Measurements from ENCODE around the gene ALOXE3. TPM values are rescaled to one million over a fixed set of nuclear protein-coding genes. Genes with fewer than 3 reads are reported as not detected.

ALOXE3 gene
- total RNA-seq, 2 donors from 2014 or later, result not detected

DNA sequence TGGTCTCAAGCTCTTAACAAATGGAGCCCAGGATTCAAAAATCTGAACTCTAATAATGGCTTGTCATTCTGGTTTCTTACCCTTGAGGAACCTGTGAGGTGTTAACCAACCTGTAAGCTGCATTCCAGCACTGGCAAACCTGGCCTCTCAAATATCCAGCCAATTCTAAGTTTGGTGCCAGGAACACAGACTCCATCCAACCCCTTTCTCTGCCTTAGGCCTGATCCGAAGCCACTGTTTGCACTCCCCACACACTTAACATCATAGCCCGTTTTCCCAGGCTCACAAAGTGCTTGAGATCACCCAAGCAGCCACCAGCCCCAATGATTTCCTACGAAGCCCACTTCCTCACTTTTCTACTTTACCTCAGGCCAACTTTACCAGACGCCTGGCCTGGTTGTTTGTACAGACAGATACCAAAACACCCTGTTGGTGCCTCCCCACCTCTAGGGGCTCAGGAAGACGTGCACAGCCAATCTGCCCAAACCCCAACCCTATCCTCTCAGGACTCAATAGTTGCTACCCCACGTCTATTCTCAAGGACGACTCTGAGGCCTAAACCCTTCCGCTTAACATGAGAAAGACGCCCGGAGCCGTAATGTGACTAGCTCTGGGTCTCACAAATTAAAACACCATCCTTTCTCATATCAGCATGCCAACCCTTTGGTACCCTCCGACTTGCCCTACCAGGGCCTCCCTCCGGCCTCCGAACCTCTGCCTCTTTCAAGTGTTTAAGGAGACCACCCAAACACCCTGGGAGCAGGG is 37.1 kb upstream of the ALOXE3 start:
- intact Hi-C loops (cut with DNase I), result no loop called here
- DNase-seq (ENCODE audit: low spot score), result no peak

DNA sequence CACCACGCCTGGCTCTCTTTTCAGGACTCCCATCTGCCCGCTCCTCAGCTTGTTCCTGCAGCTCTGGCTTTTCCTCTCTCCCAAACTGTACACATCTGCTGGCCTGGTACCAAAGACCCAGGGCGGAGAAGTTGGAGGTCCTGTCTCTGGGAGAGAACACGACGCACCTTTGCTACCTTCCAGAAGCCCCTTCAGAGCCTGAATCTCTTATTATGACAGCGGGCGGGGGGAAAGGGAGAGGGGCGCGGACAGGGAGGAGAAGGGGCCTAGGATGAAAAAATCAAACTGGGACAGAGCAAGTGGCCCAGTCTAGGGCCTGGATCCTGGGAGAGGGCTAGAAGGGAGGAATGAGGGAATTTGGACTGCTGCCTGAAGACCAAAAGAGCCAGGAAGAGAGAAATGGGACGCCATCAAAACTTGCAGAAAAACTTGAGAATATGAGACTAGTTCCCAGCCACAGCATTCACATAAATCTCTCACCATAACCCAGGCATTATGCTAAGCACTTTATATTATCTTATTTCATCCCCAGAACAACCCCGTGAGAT is 36.4 kb upstream of the ALOXE3 start:
- DNase-seq (ENCODE audit: low spot score), result no peak
- intact Hi-C loops (cut with DNase I), result no loop called here

DNA sequence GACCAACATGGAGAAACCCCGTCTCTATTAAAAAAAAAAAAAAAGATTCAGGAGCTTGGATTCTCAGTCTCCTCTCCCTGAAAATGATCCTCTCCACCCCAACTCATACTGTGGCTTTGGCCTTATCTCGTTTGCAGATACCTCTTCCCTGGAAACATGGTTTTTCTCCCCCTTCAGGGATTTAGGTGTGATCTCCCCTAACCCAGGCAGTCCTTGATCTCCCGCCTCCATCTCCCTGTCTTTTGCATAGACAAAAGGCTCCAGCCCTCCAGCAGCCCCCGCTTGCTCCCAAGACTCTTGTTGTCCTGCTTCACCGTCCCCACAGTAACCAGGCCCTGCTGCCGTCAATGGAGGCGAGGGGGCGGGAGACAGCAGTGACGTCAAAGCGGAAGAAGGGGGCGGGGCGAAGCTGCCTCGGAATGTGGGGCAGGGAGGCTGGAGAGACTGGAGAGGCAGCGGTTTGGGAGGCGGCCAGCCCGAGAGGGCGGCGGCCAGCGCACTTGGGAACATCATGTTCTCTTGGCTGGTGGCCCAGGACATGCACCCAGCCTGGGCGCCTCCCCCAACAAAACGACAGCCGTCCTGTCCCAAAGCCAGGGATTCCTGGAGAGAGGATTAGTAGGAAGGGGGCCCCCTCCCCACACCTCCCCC is 35.8 kb upstream of the ALOXE3 start:
- DNase-seq (ENCODE audit: low spot score), result peak; percentile 100
- intact Hi-C loops (cut with DNase I), result no loop called here

GRCh38 chr17:8153525-8153956 is 35.2 kb upstream of the ALOXE3 start:
- intact Hi-C loops (cut with DNase I), result no loop called here
- peak; percentile 95 for DNase-seq (ENCODE audit: low spot score)

DNA sequence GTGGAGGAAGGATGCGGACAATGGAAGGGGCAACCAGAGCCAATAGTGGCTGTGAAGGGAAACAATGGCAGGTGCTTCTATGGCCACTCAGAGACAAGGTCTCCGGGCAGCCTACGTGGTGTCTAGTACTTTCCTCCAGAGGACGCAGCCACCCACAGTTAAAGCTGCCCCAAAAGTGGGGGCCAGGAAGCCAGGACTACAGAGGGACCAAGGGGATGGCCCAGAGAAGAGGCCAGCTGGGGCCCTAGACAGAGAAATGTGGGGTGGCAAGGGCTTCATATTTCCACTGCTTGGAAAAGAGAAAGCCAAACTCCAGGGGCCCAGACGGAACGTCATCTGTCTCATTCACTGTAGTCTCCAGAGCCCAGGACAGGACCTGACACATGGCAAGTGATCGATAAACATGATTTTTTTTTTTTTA is 34.7 kb upstream of the ALOXE3 start:
- no peak for DNase-seq (ENCODE audit: low spot score)
- intact Hi-C loops (cut with DNase I), result no loop called here

DNA sequence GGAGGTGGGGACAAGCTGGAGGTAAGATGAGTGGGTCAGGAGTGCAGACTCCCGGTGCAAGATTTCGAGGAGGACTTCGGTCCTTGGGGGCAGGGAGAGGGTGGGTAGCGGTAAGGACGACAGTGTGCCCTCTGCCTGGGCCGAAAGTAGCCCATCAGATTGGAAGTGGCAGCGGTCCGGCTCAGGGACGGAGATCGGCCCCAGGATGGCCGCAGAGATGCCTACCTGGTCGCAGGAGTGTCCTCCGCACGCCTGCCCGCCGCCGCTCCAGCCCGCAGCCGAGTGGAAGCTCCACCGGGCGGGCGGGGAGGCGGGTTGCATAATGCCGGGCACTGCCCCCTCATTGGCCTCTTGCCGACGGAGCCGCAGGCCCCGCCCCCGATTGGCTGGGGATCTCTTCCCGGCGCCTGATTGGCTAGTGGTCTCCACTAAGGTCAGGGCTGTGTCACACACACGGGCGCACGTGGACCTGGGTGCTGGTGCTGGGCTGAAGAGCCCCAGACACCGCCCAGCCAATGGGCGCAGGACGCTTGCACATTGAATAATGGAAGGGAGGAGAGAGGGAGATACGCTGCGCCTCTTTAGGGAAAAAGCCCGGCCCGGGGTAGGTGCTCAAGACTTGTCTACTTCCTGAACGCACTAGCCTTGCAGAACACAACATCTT is 33.9 kb upstream of the ALOXE3 start, which contains the start of gene PER1:
Gene PER1, minus strand, starts transcription at position 293 of the 664 bp plus-strand sequence. CDS start 1,698 bp downstream, outside the sequence.
- intact Hi-C loops (cut with DNase I), result no loop called here
- peak; percentile 99 for DNase-seq (ENCODE audit: low spot score)

- intact Hi-C loops (cut with DNase I), result no loop called here
- peak; percentile 97 for DNase-seq (ENCODE audit: low spot score)
Observed at GRCh38 chr17:8151641-8152111, 33.4 kb upstream of the ALOXE3 start.

DNA sequence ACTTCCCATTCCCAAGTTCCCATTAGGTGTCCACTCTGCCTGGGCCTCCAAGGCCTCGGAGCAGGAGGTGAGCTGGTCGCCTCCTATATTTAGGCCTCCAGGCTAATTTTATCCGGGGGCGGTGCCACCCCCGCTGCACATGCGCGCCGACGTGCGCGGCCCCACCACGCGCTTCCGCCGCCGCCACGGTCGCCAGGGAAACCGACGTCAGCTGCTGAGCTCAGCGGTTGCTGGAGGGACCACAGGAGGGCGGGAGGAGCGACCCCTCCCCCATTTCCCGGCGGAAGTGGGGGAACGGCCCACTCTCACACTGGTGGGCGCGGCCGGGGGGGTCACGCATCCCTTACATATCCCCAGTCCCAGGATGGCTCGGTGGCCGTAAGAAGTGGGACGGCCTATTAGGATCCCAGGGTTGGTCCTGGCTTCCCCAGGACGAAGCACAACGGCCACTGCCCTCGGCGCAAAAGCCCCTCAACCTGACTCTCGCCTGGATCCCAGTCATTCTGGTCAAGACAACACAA is 32.9 kb upstream of the ALOXE3 start:
- peak; percentile 99 for DNase-seq (ENCODE audit: low spot score)
- intact Hi-C loops (cut with DNase I), result no loop called here

DNA sequence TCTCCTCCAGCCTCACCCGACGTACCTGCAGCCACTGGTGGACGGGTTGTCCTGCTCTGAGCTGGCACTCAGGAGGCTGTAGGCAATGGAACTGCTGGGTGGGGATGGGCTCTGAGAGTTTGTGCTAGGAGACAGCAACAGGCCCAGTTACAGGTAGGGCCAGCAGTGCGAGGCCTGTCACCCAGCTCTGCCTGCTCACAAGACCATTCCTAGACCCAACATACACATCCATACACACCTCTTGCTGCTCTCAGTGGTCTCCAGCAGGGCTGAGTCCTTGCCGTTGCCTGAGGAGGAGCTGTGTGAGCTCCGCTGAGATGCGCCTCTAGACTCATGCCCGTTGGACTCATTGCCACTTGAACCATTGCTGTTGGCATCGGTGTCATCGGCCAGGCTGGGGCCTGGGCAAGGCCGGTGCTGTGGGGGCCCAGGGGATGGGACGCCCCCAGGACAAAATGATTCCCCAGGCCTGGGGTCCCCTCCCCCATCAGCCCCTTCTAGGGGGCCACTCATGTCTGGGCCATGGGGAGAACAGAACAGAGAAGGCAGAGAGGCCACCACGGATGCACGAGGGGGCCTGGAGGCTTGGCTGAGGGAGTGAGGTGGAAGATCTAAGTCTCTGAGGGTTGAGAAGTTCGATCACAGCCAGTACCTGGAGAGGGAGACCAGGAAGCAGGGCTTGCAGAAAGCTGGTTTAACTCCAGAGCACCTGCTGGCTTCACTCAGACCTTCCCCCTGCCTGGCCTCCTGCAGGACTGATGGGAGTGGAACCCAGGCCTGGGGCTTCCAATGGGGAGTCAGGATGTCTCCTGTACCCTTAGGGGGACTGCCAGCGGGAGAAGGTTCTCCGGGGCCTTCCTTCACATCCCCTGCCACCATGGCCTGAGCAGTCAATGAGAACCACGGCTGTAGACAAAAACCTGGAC is 32.1 kb upstream of the ALOXE3 start:
- intact Hi-C loops (cut with DNase I), result no loop called here
- no peak for DNase-seq (ENCODE audit: low spot score)

- DNase-seq (ENCODE audit: low spot score), result peak; percentile 79
- intact Hi-C loops (cut with DNase I), result loop anchor here in 1 of 2 donors (5.0 kb wide), 1 partner anchor 917 kb away; the partner anchor contains the start of gene DVL2
Observed at GRCh38 chr17:8149419-8150193, 31.3 kb upstream of the ALOXE3 start.

DNA sequence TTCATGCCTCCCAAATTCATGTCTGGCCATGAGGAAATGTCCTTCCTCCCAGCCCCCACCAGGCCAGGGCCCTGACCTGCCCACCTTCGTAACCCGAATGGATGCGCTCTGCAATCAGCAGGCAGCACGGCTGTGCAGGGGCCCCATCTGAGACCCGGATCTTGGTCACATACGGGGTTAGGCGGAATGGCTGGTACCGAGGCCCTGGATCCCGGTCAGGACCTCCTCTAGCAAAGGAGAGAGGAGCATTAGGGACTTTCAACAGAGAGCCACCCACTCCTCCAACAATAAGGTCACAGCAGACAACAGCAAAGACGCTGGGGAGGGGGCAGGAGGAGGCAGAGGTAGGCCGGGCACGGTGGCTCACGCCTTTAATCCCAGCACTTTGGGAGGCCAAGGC is 30.2 kb upstream of the ALOXE3 start:
- DNase-seq (ENCODE audit: low spot score), result no peak
- intact Hi-C loops (cut with DNase I), result loop anchor here in 1 of 2 donors (5.0 kb wide), 1 partner anchor 916 kb away; the partner anchor contains the start of gene DVL2

DNA sequence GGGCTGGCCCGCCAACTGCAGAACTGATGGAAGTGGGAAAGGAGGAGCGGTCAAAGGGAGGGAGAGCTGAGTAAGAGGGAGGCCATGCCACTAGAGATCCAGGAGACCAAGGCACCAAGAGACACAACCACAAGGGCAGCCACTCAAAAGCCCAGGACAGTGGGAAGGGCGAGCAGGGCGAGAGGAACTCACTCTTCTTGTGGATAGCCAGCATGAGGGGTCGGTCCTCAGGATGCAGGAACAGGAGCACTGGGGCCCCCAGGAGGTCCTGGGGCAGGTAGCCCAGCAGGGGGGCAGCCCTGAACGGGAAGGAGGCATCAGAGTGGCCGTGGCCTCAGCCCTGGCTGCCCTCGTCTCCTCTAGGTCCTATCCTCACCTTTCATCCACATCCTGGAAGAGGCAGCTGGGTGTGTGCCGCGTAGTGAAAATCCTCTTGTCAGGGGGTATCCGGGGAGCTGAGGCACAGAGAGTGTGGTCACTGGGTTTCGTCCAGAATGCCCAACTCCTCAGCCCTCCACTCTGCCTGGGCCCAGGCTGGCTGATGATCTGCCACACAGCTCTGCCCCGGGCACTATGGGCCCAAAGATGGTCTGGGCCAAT is 29.6 kb upstream of the ALOXE3 start:
- intact Hi-C loops (cut with DNase I), result loop anchor here in 1 of 2 donors (5.0 kb wide), 1 partner anchor 916 kb away; the partner anchor contains the start of gene DVL2
- no peak for DNase-seq (ENCODE audit: low spot score)

- intact Hi-C loops (cut with DNase I), result loop anchor here in 1 of 2 donors (5.0 kb wide), 1 partner anchor 915 kb away; the partner anchor contains the start of gene DVL2
- DNase-seq (ENCODE audit: low spot score), result peak; percentile 81
Observed at GRCh38 chr17:8147141-8147804, 29.0 kb upstream of the ALOXE3 start.

DNA sequence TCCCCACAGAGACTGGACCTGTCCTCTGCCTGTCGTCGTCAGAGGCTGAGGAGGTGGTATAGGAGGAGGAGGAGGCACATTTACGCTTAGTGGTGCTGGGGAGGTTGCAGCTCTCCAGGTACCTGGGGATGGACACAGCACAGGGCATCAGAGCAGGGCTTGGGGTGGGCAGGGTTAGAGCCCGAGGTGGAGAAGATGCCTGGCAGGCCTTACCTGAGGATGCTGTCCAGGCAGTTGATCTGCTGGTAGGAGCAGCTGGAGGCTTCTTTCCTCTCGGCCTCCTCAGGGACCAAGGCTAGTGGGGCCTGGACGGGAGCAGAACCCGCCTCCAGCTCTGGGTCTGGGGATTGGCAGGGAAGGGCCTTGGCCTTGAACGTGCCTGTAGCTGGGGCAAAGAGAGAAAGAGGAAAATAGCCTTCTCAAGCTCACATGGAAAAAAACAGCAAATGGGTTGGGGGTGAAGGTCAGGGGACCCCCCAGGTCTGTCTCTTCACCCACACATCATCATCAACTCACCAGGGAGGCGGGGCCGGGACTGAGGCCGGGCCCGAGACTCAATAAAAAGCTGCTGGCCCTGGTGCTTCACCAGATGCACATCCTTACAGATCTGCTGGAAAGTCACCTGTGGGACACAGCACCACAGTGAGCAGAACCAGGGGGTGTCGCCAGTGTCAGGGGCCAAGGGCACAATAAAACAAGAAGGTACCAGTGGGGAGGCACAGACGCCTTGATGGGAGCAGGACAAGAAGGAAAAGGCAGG is 28.2 kb upstream of the ALOXE3 start:
- no peak for DNase-seq (ENCODE audit: low spot score)

GRCh38 chr17:8145811-8146210 is 27.5 kb upstream of the ALOXE3 start:
- intact Hi-C loops (cut with DNase I), result loop anchor here in 1 of 2 donors (5.0 kb wide), 1 partner anchor 914 kb away; the partner anchor contains the start of gene DVL2
- DNase-seq (ENCODE audit: low spot score), result no peak

More for the DNA sequence above, 28.2 kb upstream of the ALOXE3 start:
- intact Hi-C loops (cut with DNase I), result loop anchor here in 1 of 2 donors (5.0 kb wide), 1 partner anchor 914 kb away; the partner anchor contains the start of gene DVL2
